Transverse colon (tissue), 4 donors: ENCODE data around the gene POLR2J3. TPM values are rescaled to one million over a fixed set of nuclear protein-coding genes. Genes with fewer than 3 reads are reported as not detected.
"Not testable (repeated sequence)": the region's sequence is repeated elsewhere in the genome, so short reads cannot be mapped to it uniquely, and the experiment has no call there.

ENCODE experiments used
- DNase-seq: peaks from one replicate; pipeline ENCODE4 v3.0.0-alpha.2; 2019
- H3K27ac ChIP-seq, 4 donors: fragments of 200-600 bp; sonication (generic); 2 replicates each; pipeline ENCODE4 v1.5.1; 2016 to 2018; ENCODE audit warnings: inconsistent platforms in 4 of 4
- H3K27me3 ChIP-seq: fragments of 200-600 bp; sonication (generic); 2 replicates; pipeline ENCODE4 v1.5.1; 2017; ENCODE audit warnings: inconsistent platforms
- H3K36me3 ChIP-seq, 4 donors: fragments of 200-600 bp; sonication (generic); 2 replicates each; pipeline ENCODE4 v1.5.1; 2017 to 2019; ENCODE audit warnings: inconsistent platforms in 4 of 4
- H3K4me1 ChIP-seq, 4 donors: fragments of 200-600 bp; sonication (generic); 2 replicates each; pipeline ENCODE4 v1.5.1; 2017 to 2020; ENCODE audit warnings: inconsistent platforms in 4 of 4
- H3K4me3 ChIP-seq, 4 donors: fragments of 200-600 bp; sonication (generic); 1 replicate in 1 of 4; 2 replicates in 3 of 4; pipeline versions ENCODE4 v1.5.1 to v1.6.1; 2017 to 2019; ENCODE audit warnings: inconsistent platforms in 4 of 4
- H3K9me3 ChIP-seq, 2 donors: fragments of 200-600 bp; sonication (generic); 2 replicates each; pipeline ENCODE4 v1.5.1; 2017 to 2019; ENCODE audit warnings: inconsistent platforms in 2 of 2
- WGBS, 2 donors: methylation state at CpG; one replicate each; pipeline ENCODE4 v1.1.5; 2018; ENCODE audit warnings: low coverage in 1 of 2; 5-methylcytosine and 5-hydroxymethylcytosine counted together
- in situ Hi-C, 4 donors: fragments of 200-750 bp; cut with MboI; loops; one replicate each; pipeline versions ENCODE4 v1.15.0 to v1.15.1; 2017; ENCODE audit warnings: low sequenced_read_pairs in 3 of 4, low pct_ligation_motif_present in 1 of 4, low pct_unique_long_range_greater_than_20kb in 1 of 4
- intact Hi-C: fragments of 100-400 bp; cut with DNase I; formaldehyde crosslinking; loops from one replicate; pipeline ENCODE4 v1.15.1; 2023; ENCODE audit warnings: low total_unique reads
- total RNA-seq, 4 donors: library from RNA; depleted of rRNA; stranded (reverse); fragments of >200 nt; gene quantifications; one replicate each; pipeline ENCODE4 v1.1.0, GENCODE V29; 2016

The POLR2J3 gene
- total RNA-seq, 4 donors from 2014 or later, result 29.8 to 51.3 (median 34.2) TPM

DNA sequence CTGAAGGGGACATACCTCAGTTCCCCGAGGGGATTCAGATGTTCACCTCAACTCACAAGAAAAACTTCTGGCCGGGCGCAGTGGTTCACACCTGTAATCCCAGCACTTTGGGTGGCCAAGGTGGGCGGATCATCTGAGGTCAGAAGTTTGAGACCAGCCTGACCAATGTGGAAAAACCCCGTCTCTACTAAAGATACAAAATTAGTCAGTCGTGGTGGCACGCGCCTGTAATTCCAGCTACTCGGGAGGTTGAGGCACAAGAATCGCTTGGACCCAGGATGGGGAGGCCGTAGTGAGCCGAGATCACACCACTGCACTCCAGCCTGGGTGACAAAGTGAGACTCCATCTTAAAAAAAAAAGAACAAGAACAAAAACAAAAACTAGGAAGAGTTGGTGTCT is 27.1 kb downstream of the POLR2J3 start:
- H3K4me1 ChIP-seq, H3K36me3 ChIP-seq, in situ Hi-C loops, H3K9me3 ChIP-seq, DNase-seq, H3K27me3 ChIP-seq, H3K4me3 ChIP-seq, intact Hi-C loops, H3K27ac ChIP-seq: not testable (repeated sequence)
- whole genome bisulfite sequencing, 2 donors, result 46% methylated on average over 7 of the region's 12 CpGs; no CpG with 5 or more reads in 1 of the 2 donors

DNA sequence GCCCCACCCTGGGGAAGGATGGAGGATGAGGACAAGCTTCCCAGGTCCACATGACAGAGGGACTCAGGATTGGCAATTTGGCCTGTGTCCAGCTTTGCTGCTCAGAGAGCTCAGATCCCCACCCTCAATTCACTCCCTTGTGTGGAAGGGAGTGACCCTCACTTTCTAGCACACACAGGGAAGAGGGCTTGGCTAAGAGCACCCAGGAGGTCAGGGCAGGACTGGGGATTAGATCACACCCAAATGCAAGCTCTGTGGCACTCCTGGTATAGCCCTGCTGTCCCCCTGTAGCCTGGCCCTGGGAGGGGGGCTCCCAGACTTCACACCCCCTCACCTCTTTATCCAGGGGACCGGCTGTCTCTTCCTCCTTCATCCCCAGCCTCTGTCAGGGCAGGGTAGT is 28.0 kb downstream of the POLR2J3 start:
- in situ Hi-C loops, H3K4me1 ChIP-seq: not testable (repeated sequence)
- 80% methylated on average over 1 of the region's 1 CpG; no CpG with 5 or more reads in 1 of the 2 donors for WGBS, 2 donors

DNA sequence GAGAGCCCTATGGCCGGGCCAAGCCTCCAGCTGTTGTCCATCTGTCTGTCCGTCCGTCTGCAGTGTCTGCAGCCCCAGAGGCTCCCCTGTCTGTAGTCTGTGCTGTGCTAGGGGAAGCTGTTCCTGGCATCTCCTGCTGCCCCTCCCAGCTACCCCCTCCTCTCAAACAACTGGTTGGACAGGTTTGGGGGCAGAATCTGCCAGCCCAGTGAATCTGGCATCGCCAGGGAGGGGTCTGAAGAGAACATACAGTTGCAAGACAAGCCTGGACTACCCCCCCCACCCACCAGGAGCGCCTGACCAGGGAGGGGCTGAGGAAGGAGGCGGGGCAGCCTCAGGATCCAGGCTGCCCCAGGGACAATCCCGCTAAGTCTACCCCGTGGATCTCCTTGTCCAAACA is 28.8 kb downstream of the POLR2J3 start, which contains the start of gene UPK3BL2:
Gene UPK3BL2, minus strand, starts transcription at position 101 of the 400 bp plus-strand sequence. Its CDS starts 60 bp downstream, at position 41.
- H3K27ac ChIP-seq, H3K4me1 ChIP-seq, intact Hi-C loops, DNase-seq, H3K36me3 ChIP-seq, H3K27me3 ChIP-seq, H3K9me3 ChIP-seq, H3K4me3 ChIP-seq, in situ Hi-C loops: not testable (repeated sequence)
- WGBS, 2 donors, result no CpG with 5 or more reads among the region's 8 CpGs

More for the DNA sequence above, 28.0 kb downstream of the POLR2J3 start:
- H3K27me3 ChIP-seq, intact Hi-C loops, H3K4me3 ChIP-seq, H3K27ac ChIP-seq, DNase-seq, H3K36me3 ChIP-seq, H3K9me3 ChIP-seq: not testable (repeated sequence)

DNA sequence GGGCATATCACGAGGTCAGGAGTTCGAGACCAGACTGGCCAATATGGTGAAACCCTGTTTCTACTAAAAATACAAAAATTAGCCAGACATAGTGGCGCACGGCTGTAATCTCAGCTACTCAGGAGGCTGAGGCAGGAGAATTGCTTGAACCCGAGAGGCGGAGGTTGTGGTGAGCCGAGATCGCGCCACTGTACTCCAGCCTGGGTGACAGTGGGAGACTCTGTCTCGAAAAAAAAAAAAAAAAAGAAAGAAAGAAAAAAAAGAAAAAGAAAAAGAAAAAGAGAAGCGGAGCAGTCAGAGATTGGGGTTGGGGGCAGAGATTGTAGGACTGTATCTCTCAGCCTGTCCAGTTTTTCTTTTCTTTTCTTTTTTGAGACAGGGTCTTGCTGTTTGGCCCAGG is 29.6 kb downstream of the POLR2J3 start:
- H3K27ac ChIP-seq, in situ Hi-C loops, H3K36me3 ChIP-seq, DNase-seq, H3K4me1 ChIP-seq, H3K9me3 ChIP-seq, intact Hi-C loops, H3K4me3 ChIP-seq, H3K27me3 ChIP-seq: not testable (repeated sequence)
- 100% methylated on average over 1 of the region's 11 CpGs; no CpG with 5 or more reads in 1 of the 2 donors for WGBS, 2 donors

DNA sequence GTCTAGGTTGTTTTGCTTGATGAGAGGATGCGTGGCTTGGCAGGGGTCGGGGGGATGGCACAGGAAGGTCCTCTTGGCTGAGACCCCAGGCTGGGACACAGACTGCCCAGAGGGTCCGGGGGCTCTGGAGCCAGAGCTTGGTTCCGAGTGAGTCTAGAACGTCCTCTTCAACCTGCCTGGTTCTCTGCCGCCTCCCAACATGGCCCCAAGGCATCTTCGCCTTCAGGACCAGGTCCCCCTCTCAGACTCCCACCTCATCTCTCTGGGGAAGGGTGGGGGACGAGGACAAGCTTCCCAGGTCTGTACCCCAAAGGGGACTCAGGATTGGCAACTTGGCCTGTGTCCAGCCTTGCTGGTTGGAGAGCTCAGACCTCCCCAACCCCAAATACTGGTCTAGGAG is 30.3 kb downstream of the POLR2J3 start:
- H3K27ac ChIP-seq, H3K9me3 ChIP-seq, H3K36me3 ChIP-seq, DNase-seq, H3K4me1 ChIP-seq, H3K4me3 ChIP-seq, intact Hi-C loops, H3K27me3 ChIP-seq, in situ Hi-C loops: not testable (repeated sequence)
- no CpG with 5 or more reads among the region's 8 CpGs for WGBS, 2 donors

DNA sequence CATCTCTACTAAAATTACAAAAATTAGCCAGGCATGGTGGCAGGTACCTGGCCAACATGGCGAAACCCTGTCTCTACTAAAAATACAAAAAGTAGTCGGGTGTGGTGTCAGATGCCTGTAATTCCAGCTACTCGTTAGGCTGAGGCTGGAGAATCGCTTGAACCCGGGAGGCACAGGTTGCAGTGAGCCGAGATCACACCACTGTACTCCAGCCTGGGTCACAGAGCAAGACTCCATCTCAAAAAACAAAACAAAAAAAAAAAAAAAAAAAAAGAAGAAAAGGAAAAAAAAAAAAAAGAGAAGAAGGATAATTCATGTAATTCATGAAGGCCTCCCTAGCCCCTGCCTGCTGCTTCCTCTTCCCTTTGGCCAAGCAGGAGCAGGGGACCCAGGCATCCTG is 31.8 kb downstream of the POLR2J3 start:
- H3K4me1 ChIP-seq, H3K27ac ChIP-seq, H3K9me3 ChIP-seq, H3K4me3 ChIP-seq, in situ Hi-C loops, DNase-seq, H3K27me3 ChIP-seq, intact Hi-C loops, H3K36me3 ChIP-seq: not testable (repeated sequence)
- 89% methylated on average over 6 of the region's 6 CpGs; no CpG with 5 or more reads in 1 of the 2 donors for WGBS, 2 donors

DNA sequence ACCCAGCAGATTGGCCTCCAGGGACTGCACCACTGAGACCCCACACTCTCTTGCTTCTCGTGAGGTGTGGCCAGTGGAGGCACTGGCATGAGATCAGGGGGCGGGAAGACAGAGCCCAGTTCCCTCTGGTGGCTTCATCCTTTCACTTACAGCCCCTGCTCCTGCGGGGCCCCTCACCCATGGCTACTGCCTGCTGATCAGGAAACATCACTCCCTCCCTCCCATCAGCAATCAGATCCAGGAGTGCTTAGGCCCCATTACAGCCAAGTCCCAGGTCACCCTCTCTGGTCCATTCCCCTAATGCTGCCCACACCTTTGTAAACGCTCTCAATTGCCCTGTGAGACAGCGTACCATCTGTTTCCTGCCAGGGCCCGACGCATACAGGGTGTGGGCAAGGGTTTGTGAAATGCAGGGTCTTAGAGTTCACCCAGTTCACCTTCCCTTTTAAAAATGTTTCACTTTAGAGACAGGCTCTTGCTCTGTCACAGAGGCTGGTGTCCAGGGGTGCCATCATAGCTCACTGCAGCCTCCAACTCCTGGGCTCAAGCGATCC is 37.2 kb downstream of the POLR2J3 start:
- H3K9me3 ChIP-seq, H3K4me1 ChIP-seq, H3K27ac ChIP-seq, in situ Hi-C loops, intact Hi-C loops, H3K4me3 ChIP-seq, H3K36me3 ChIP-seq, H3K27me3 ChIP-seq, DNase-seq: not testable (repeated sequence)
- 62% methylated on average over 4 of the region's 8 CpGs; no CpG with 5 or more reads in 1 of the 2 donors for WGBS, 2 donors

DNA sequence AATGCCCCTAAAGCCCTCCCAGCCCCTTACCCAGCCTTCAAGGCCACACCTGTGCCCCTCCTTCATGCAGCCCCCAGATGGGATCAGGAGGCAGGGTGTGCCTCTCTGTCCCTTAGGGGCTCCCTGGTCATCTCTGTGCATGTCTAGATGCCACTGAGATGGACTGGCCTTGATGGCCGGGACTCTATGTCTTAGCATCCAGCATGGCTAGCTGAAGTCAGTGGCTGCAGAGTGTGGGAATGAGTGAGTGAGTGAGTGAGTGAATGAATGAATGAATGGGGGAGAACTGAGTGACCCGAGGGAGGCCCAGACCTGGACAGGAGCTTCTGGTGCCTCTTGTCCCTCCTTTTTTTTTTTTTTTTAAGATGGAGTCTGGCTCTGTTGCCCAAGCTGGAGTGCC is 40.3 kb downstream of the POLR2J3 start:
- DNase-seq, intact Hi-C loops, H3K4me1 ChIP-seq, H3K9me3 ChIP-seq, H3K4me3 ChIP-seq, H3K27ac ChIP-seq, H3K36me3 ChIP-seq, in situ Hi-C loops, H3K27me3 ChIP-seq: not testable (repeated sequence)
- WGBS, 2 donors, result 73 to 93% methylated on average over 2 of the region's 2 CpGs

DNA sequence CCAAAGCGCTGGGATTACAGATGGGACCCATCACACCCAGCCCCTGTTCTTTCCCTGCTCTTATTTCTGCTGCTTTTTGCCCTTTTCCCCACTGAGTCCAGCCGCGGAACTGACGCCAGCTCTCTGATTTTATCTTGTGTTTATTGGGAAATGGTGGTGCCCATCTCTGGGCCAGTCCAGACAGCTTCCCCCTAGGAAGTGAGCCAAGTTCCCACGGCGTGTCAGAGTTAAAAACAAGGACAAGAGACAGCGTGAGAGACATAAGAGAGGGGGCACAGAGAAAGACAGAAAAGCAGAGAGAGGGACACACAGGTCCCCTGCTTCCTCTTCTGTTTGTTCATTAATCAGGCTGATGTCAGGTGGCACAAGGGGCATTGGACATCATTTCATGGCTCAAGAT is 40.8 kb downstream of the POLR2J3 start:
- H3K27me3 ChIP-seq, DNase-seq, in situ Hi-C loops, H3K9me3 ChIP-seq, H3K27ac ChIP-seq, intact Hi-C loops, H3K4me3 ChIP-seq, H3K4me1 ChIP-seq, H3K36me3 ChIP-seq: not testable (repeated sequence)
- no CpG with 5 or more reads among the region's 7 CpGs for WGBS, 2 donors

DNA sequence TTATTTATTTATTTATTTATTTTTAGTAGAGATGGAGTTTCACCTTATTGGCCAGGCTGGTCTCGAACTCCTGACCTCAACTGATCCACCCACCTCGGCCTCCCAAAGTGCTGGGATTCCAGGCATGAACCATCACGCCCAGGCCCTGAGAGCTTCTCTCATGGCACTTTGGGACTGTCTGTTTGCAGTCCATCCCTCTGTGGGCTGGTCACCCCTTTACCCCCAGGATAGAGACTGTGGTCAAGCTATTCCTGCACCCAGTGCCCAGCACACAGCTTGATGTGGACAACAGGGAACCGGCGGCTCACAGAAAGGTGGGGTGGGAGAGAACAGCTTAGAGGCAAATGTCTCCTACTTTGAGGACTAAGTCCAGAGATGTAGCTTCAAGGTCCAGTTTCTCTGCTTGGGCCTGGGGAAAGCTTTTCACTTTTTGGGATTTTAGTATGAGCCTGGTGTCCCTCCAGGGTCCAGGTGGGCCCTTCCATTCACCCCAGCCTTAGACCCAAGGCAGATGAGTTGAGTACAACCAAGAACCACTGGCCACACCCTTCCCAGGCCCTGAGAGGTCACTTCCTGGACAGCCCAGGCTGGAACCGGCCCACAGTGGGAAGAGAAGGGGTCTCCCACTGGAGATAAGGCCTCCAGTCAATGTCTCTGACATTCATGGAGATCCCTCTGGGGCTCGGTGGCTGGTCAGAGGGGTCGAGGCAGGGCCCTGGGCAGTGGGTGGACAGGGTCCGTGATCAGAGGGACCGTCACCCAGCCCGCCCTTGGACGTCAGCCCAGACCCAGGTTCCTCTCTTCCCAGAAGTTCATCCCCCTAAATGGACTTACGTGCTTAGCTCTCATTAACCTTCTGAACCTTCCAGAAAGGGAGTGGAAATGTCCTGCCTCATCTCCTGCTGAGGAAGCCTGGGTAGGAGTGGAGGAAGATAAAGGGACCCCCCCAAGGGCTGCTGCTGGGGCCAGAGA is 44.3 kb downstream of the POLR2J3 start:
- H3K27me3 ChIP-seq, H3K9me3 ChIP-seq, in situ Hi-C loops, H3K27ac ChIP-seq, H3K4me3 ChIP-seq, H3K36me3 ChIP-seq, DNase-seq, intact Hi-C loops, H3K4me1 ChIP-seq: not testable (repeated sequence)
- WGBS, 2 donors, result 100% methylated on average over 1 of the region's 13 CpGs; no CpG with 5 or more reads in 1 of the 2 donors
